ENCODE results near the gene RALGPS2.

- TF ChIP-seq CTCF (conservative IDR thresholded peaks at IDR 0.05; ENCODE audit: low read depth, low read length) (no peak), EZH2 (IDR thresholded peaks at IDR 0.05; ENCODE audit: borderline replicate concordance, low read depth, low read length, poor library complexity, severe bottlenecking) (no peak)
Observed at GRCh38 chr1:178740924-178741323, 15.9 kb downstream of the RALGPS2 start.

All from A673 (cell line).